HG03442 (cell line): ENCODE data around the gene CARD11.
A peak's percentile ranks its signal among the peaks of the same experiment; 100 is the strongest.

Source experiments
- ATAC-seq: cut with Tn5 transposase; IDR thresholded peaks from one replicate; pipeline ENCODE4 v1.9.1; 2021; ENCODE audit warnings: mild to moderate bottlenecking, moderate library complexity; ENCODE audit not compliant: unreplicated experiment

Gene CARD11

GRCh38 chr7:2983586-2983985, 60.1 kb downstream of the CARD11 start:
- no peak for ATAC-seq

GRCh38 chr7:2982831-2983230, 60.8 kb downstream of the CARD11 start:
- no peak for ATAC-seq

- no peak for ATAC-seq
These were observed 61.3 kb downstream of the CARD11 start for GRCh38 chr7:2982401-2982800.

GRCh38 chr7:2981103-2981480, 62.6 kb downstream of the CARD11 start:
- no peak for ATAC-seq

DNA sequence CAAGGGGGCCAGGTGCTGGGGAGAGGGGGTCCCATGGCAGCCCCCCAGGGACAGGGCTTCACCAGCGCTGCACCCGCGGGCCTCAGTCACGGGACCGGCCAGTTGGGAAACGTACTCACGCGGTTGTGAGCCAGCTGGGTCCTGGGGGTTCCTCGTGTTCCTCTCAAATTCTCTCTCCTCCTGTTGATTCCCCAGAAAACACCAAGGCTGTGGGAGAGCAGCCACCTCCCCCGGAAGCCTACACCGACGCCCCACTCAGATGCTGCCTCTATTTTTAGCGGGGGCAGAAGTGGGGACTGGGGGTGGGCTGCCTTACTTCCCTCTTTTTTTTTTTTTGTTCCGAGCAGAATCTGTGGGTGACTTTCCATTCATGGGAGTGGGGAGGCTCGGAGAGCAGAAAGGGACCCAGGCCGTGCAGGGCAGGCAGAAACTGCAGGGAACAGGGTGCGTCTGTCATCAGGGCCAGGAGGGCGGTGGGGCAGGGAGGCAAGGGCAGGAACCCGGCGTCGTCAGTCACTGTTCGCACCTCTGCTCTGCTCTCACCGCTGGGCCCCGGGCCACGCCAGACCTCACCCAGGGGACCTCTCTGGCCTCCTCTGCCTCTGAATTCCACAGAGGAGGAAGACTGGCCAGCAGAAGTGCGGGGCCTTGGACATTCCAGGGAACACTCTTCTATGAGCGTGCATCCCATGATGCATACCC, 63.1 kb downstream of the CARD11 start:
- no peak for ATAC-seq

DNA sequence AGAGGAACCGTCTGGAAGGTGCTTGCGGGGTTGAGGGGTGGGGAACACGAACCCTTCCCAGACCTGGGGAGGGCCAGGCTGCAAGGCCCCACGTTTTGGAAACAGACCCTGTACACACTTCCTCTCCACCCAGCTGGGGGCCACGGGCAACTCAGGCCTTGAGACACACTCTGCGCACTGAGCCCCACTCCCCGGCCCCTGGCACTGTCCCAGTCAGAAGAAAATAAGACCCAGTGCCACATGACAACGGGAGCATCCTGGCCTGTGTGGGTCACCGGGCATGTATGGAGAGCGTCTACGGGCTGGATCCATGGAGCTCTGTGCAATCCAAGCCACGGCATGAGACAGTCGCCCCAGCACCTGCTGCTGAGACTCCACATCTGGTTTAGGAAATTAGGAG, 63.7 kb downstream of the CARD11 start:
- ATAC-seq: no peak

DNA sequence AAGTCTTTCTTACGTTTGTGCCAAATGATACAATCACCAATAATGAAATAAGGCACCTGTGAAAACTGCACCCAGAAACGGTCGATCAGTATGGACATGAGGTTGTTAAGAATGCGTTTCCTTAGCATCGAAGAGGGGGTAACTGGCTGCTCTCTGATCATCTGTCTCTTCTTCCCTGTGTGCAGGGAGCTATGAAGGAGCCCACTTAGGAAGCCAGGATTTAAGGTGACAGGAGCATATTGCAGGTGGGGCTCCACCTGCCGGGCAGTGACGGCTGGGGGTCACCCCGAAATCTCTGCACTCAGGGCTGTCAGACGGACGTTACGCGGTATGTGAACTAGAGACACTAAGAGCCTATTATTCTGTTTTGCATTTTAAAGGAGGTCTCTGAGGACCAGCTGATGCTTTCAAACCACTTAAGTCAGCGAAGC, 64.5 kb downstream of the CARD11 start:
- no peak for ATAC-seq

GRCh38 chr7:2978408-2978807, 65.3 kb downstream of the CARD11 start:
- ATAC-seq: peak; percentile 86

DNA sequence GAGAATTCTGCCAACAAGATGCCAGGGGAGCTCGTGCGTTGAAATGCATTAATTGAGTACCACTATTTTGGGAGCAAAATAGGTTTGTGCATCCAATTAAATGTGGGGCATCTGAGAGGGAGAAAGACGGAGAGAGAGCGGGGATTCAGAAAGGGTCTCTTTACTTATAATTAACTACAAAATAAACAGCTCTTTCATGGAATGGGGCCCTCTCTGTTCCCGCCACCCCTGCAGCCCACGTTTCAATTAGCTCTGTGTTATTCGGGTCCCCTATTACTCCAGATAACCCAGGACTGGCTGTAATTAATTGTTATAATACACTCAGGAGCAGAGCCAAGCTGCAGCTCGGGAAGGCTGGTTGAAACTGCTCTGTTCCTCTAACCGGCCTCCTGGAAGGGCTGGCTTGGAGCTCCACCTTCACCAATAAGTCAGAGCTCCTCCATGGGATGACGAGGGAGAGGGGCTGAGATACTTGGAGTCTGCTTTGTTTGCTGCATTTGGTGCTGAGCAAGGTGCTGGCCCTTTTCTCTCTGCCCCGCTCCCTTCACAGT, 67.8 kb downstream of the CARD11 start:
- no peak for ATAC-seq

GRCh38 chr7:2974093-2974819, 69.4 kb downstream of the CARD11 start:
- ATAC-seq: no peak

- no peak for ATAC-seq
These were observed 70.9 kb downstream of the CARD11 start for GRCh38 chr7:2972835-2973161.

DNA sequence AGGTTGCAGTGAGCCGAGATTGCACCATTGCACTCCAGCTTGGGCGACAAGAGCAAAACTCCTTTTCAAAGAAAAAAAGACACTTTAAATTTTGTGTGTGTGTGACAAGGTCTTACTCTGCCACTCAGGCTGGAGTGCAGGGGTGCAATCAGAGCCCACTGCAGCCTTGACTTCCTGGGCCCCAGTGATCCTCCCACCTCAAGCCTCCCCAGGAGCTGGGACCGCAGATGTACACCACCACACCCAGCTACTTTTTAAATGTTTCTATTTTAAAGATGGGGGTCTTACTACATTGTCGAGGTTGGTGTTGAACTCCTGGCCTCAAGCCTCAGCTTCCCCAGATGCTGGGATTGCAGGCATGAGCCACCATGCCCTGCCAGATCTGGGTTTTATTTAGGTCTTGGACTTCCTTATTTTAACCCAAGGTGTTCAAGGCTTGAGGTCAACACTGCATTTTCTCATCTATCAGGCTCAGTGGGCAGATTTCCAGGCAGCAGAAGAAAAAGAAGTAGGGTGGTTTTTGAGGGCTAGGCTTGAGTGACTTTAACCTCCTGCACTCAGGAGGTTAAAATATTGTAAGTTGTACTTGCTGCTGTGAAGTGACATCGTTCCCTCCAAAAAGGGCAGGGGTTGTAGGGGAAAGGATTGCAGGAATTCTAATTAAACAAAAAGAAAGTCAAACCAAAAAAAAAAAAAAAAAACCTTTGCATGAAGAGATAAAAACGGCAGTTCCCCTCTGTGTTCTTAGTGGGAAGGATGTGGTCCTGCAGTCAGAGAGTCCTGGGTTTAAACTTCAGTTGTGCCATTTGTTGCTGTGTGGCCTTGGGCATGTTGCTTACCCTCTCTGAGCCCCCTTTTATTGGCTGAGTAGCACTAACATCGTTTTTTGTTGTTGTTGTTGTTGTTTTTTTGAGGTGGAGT, 71.5 kb downstream of the CARD11 start:
- ATAC-seq: peak; percentile 63

DNA sequence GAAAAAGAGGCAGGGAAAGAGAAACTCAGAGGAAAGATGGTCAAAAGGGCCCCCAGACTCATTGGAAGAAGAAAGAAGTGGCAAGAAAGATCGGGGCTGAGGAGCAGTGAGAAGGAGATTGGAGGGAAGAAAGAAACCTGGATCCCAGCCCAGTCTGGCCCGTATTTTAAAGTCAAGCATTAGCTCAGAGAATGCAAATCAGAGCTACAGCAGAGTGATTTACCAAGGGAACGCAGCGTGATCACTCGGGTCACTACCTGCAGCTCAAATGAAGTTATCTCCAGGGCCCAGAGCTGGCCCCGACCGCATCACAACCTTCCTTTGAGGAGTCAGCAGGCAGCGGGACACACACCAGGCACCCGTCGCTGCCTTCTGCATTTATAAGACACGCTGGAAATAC, 72.8 kb downstream of the CARD11 start:
- ATAC-seq: no peak

GRCh38 chr7:2970307-2970664, 73.4 kb downstream of the CARD11 start:
- no peak for ATAC-seq

GRCh38 chr7:2969398-2970306, 74.0 kb downstream of the CARD11 start:
- no peak for ATAC-seq

GRCh38 chr7:2968616-2969397, 74.9 kb downstream of the CARD11 start:
- ATAC-seq: no peak

DNA sequence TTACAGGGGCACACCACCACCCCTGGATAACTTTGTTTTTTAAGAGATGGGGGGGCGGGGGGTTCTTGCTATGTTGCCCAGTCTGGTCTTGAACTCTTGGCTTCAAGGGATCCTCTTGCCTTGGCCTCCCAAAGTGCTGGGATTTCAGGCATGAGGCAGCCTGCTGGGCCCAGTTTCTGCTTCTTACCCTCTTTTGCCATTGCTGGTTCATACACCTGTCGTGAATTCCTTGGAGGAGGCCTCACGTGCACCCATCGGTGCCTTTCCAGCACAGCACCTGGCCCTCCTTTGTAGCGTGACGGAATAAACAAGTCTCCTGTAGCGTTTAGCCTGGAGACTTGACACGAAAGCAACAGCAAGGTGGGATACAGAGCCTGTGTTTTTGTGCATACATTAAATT, 75.5 kb downstream of the CARD11 start:
- no peak for ATAC-seq

DNA sequence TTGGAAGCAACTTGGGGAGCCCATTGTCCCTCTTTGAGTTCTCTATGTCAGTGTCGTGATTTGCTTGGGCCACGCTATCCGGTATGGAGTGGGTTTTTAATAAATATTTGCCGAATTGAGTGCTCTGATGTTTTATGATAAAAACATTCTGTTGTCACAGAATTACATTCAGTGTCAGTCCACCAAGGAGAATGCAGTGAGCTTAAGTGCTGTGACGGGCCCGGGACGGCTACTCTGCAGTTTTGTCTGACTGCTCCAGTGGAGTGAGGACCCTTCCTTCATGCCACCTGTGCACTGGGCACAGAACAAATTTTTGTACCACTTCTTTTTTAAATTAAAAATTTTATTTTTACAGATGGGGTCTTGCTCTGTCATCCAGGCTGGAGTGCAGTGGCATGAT, 76.0 kb downstream of the CARD11 start:
- no peak for ATAC-seq

- ATAC-seq: no peak
These were observed 76.4 kb downstream of the CARD11 start for GRCh38 chr7:2967253-2967652.
